Measurements from ENCODE around the gene NAGS.

- no peak for TF ChIP-seq POLR2A (IDR thresholded peaks at IDR 0.05; ENCODE audit: low read length)
- no peak for TF ChIP-seq GATA1 (IDR thresholded peaks at IDR 0.05; ENCODE audit: low read depth, low read length)
Observed at GRCh38 chr17:44043272-44043696, 38.9 kb downstream of the NAGS start.

Data from erythroblast (primary cell).